Trophoblast cell (in vitro differentiated cells and primary cell): ENCODE results near the gene NEB.

Source experiments
- DNase-seq, 2 donors: peaks; one replicate each; pipeline ENCODE4 v3.0.0-alpha.2; 2016
- H2AFZ ChIP-seq: 2 replicates; pipeline ENCODE4 v1.6.1; 2013; ENCODE audit warnings: low read length, moderate library complexity, mild to moderate bottlenecking; ENCODE audit not compliant: insufficient read depth, poor library complexity
- H2AK5ac ChIP-seq: 2 replicates; pipeline ENCODE4 v1.6.1; 2013; ENCODE audit warnings: mild to moderate bottlenecking, low read length
- H2BK120ac ChIP-seq: 2 replicates; pipeline ENCODE4 v1.6.1; 2013; ENCODE audit warnings: low read length, mild to moderate bottlenecking, moderate library complexity; ENCODE audit not compliant: insufficient read depth, poor library complexity
- H2BK12ac ChIP-seq: 2 replicates; pipeline ENCODE4 v1.6.1; 2013; ENCODE audit warnings: mild to moderate bottlenecking, low read length, moderate library complexity
- H2BK5ac ChIP-seq: 2 replicates; pipeline ENCODE4 v1.6.1; 2013; ENCODE audit warnings: low read length, low read depth, moderate library complexity, mild to moderate bottlenecking; ENCODE audit not compliant: poor library complexity
- H3K14ac ChIP-seq: 2 replicates; pipeline ENCODE4 v1.6.1; 2013; ENCODE audit warnings: mild to moderate bottlenecking, low read length
- H3K18ac ChIP-seq: 2 replicates; pipeline ENCODE4 v1.6.1; 2013; ENCODE audit warnings: mild to moderate bottlenecking, low read length
- H3K23ac ChIP-seq: 2 replicates; pipeline ENCODE4 v1.6.1; 2013; ENCODE audit warnings: low read length
- H3K27ac ChIP-seq: 2 replicates; pipeline ENCODE4 v1.5.1; 2013; ENCODE audit warnings: low read depth, mild to moderate bottlenecking, inconsistent platforms, low read length, moderate library complexity
- H3K27me3 ChIP-seq: 2 replicates; pipeline ENCODE4 v1.6.1; 2013; ENCODE audit warnings: inconsistent platforms, mild to moderate bottlenecking, low read length, moderate library complexity; ENCODE audit not compliant: insufficient read depth
- H3K36me3 ChIP-seq, 2 experiments: 1 replicate in 1 of 2; 2 replicates in 1 of 2; pipeline ENCODE4 v1.6.1; 2013; ENCODE audit warnings: low read length in 2 of 2, mild to moderate bottlenecking in 2 of 2, moderate library complexity in 1 of 2; ENCODE audit not compliant: insufficient read depth in 2 of 2, control insufficient read depth in 1 of 2
- H3K4ac ChIP-seq: 2 replicates; pipeline ENCODE4 v1.6.1; 2013; ENCODE audit warnings: low read depth, mild to moderate bottlenecking, low read length, moderate library complexity
- H3K4me1 ChIP-seq, 2 experiments: 1 replicate in 1 of 2; 2 replicates in 1 of 2; pipeline ENCODE4 v1.6.1; 2013; ENCODE audit warnings: low read length in 2 of 2, mild to moderate bottlenecking in 2 of 2, moderate library complexity in 1 of 2; ENCODE audit not compliant: insufficient read depth in 2 of 2, control insufficient read depth in 1 of 2
- H3K4me2 ChIP-seq: 2 replicates; pipeline ENCODE4 v1.6.1; 2013; ENCODE audit warnings: inconsistent platforms, mild to moderate bottlenecking, low read length, moderate library complexity
- H3K4me3 ChIP-seq: 2 replicates; pipeline ENCODE4 v1.5.1; 2013; ENCODE audit warnings: mild to moderate bottlenecking, low read depth, low read length, inconsistent platforms
- H3K79me1 ChIP-seq: one replicate; pipeline ENCODE4 v1.6.1; 2013; ENCODE audit warnings: low read length
- H3K79me2 ChIP-seq: 2 replicates; pipeline ENCODE4 v1.6.1; 2013; ENCODE audit warnings: low read length, mild to moderate bottlenecking; ENCODE audit not compliant: control insufficient read depth, insufficient read depth, poor library complexity
- H3K9ac ChIP-seq: 2 replicates; pipeline ENCODE4 v1.6.1; 2013; ENCODE audit warnings: mild to moderate bottlenecking, low read length
- H3K9me3 ChIP-seq: 2 replicates; pipeline ENCODE4 v1.6.1; 2013; ENCODE audit warnings: low read depth, mild to moderate bottlenecking, control low read depth, inconsistent platforms, low read length; ENCODE audit not compliant: insufficient read depth
- H4K12ac ChIP-seq: 2 replicates; pipeline ENCODE4 v1.6.1; 2013; ENCODE audit warnings: low read depth, mild to moderate bottlenecking, low read length, moderate library complexity
- H4K8ac ChIP-seq: 2 replicates; pipeline ENCODE4 v1.6.1; 2013; ENCODE audit warnings: low read depth, mild to moderate bottlenecking, low read length, moderate library complexity
- H4K91ac ChIP-seq: one replicate; pipeline ENCODE4 v1.6.1; 2013; ENCODE audit warnings: low read depth, mild to moderate bottlenecking, low read length, moderate library complexity
- WGBS: extraction: QIAGEN DNeasy Blood & Tissue Kit; methylation state at CpG from one replicate; pipeline ENCODE4 v1.1.7; 2013; ENCODE audit warnings: missing lambda C conversion rate; ENCODE audit not compliant: insufficient read length, insufficient coverage; ENCODE audit errors: extremely low coverage; 5-methylcytosine and 5-hydroxymethylcytosine counted together

The NEB gene

DNA sequence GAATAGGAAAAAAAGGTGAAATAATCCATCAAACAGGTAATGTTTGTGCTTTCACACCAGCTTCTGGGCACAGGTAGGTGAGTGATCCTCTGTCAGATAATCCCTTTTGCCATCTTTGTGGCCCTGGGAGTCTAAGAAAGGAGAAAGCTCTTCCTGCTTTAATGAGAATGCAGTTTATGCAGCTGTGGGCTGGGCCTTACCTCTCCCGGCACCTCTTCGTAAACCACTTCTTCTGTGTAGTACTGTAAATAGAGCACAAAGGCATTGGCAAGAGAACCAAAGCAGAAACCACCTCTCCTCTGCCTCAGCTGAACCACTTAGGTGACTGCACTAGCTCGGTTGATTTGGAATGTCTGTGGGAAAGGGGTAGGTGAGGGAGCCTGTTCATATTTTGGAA is 4.9 kb downstream of the NEB start:
- H3K79me1 ChIP-seq: no peaks in the 10 kb centered on the region
- no peak overlapping the region for H3K23ac ChIP-seq
- no peak overlapping the region for H3K4me3 ChIP-seq
- no peaks in the 10 kb centered on the region for H3K79me2 ChIP-seq
- H2BK12ac ChIP-seq: no peak overlapping the region
- H3K4me1 ChIP-seq: no peaks in the 10 kb centered on the region
- no peak overlapping the region for H2BK120ac ChIP-seq
- H2AFZ ChIP-seq: no peak overlapping the region
- no peak for DNase-seq
- H4K91ac ChIP-seq: no peak overlapping the region
- H4K12ac ChIP-seq: no peak overlapping the region
- H4K8ac ChIP-seq: no peak overlapping the region
- no peak overlapping the region for H3K14ac ChIP-seq
- no peaks in the 10 kb centered on the region for H3K36me3 ChIP-seq
- H3K18ac ChIP-seq: no peak overlapping the region
- no peak overlapping the region for H3K9ac ChIP-seq
- H3K9me3 ChIP-seq: no peaks in the 10 kb centered on the region
- H3K27ac ChIP-seq: no peak overlapping the region
- no peak overlapping the region for H2BK5ac ChIP-seq
- no peak overlapping the region for H2AK5ac ChIP-seq
- no peak overlapping the region for H3K4ac ChIP-seq
- H3K4me2 ChIP-seq: no peak overlapping the region
- WGBS: no CpG with 5 or more reads among the region's 3 CpGs
- no peaks in the 10 kb centered on the region for H3K27me3 ChIP-seq

DNA sequence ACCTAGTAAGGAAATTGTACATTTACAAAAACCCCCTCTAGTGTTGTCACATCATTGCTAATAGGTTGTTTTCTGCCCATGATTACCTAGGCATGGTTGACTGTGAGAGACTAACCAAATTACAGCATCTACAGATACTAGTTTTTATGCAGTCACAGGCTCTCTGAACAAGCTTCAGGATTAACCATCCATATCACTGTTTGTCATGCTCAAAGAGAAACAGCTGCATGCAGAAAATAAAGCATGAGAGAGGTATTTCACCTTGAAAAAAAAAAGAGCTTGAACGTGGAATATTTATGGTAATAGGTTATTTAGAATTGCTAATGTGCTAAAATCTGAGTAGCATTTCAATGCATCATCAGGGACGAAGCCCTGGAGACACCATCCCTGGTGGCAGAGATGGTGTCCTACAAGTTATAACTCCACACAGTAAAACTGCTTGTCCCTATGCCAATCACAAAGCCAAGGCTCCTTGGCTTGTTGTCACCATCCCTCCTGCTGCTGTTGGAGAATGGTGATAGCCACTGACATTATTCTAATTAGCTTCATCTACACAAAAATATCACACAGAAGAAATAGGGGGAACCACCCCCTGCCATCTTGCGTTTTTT is 5.4 kb downstream of the NEB start:
- no peak overlapping the region for H2AK5ac ChIP-seq
- H3K79me2 ChIP-seq: no peaks in the 10 kb centered on the region
- no peak overlapping the region for H3K23ac ChIP-seq
- no peak overlapping the region for H3K14ac ChIP-seq
- H2BK120ac ChIP-seq: no peak overlapping the region
- no peak overlapping the region for H2BK5ac ChIP-seq
- H2BK12ac ChIP-seq: no peak overlapping the region
- H3K27ac ChIP-seq: no peak overlapping the region
- H3K4me1 ChIP-seq: no peaks in the 10 kb centered on the region
- no peak overlapping the region for H3K4me3 ChIP-seq
- H3K4ac ChIP-seq: no peak overlapping the region
- H3K79me1 ChIP-seq: no peaks in the 10 kb centered on the region
- H3K27me3 ChIP-seq: no peaks in the 10 kb centered on the region
- H3K18ac ChIP-seq: no peak overlapping the region
- no peak overlapping the region for H4K8ac ChIP-seq
- no peak overlapping the region for H4K91ac ChIP-seq
- H4K12ac ChIP-seq: no peak overlapping the region
- no peak overlapping the region for H3K9ac ChIP-seq
- no peak overlapping the region for H2AFZ ChIP-seq
- no peaks in the 10 kb centered on the region for H3K9me3 ChIP-seq
- DNase-seq: no peak
- WGBS: no CpG with 5 or more reads among the region's 3 CpGs
- no peak overlapping the region for H3K4me2 ChIP-seq
- H3K36me3 ChIP-seq: no peaks in the 10 kb centered on the region

DNA sequence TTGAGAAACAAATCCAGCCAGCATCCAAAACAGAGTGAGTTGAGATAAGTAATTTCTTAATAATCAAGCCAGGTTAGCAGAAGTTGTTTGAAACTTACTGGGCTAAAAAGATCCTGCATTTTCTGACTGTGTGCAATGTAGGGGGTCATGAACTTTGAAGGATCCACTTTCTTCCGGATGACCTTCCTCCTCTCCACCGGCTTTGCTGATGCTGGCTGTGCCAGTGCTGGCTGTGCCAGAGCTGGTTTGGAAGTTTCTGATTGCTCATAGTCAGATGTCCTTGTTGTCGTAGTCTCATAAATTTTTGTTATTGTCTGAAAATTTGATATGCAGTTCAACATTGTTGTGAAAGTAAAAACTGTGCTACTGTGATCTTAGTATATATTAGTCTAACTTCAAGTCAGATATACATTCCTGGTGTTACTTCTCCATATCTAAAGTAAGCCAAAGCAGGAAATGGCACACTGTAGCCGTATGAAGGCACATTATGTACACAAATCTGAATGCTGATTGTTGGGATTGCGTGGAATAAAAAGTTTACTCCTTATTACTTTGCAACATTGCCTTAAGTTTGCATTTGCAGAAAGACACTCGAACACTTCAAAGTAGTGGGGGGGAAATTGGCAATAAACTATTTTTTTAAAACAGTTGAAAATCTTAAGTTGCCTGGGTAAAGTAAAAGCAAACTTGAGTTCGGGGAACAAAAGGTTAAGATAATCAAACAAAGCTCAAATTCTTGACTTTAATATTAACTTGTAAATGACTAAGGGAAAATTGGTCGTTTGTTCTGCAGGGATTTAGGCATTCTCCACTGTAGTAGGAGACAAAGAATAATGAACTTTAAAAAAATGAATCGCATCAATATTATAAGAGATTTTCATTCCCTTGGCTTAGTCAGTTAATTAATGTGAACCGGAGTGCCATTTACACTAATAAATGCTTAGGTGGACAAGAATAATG is 6.4 kb downstream of the NEB start:
- Histone ChIP-seq H2BK5ac (no peak overlapping the region), H2BK120ac (no peak overlapping the region), H3K4ac (no peak overlapping the region), H2AK5ac (no peak overlapping the region), H3K4me2 (no peak overlapping the region), H2AFZ (no peak overlapping the region), H3K4me3 (no peak overlapping the region), H3K23ac (no peak overlapping the region), H3K9ac (no peak overlapping the region), H3K9me3 (no peaks in the 10 kb centered on the region), H4K91ac (no peak overlapping the region), H2BK12ac (no peak overlapping the region), H3K4me1 (no peaks in the 10 kb centered on the region), H3K14ac (no peak overlapping the region), H4K12ac (no peak overlapping the region), H3K27ac (no peak overlapping the region), H3K36me3 (no peaks in the 10 kb centered on the region), H4K8ac (no peak overlapping the region), H3K18ac (no peak overlapping the region), H3K27me3 (no peaks in the 10 kb centered on the region), H3K79me2 (no peaks in the 10 kb centered on the region), H3K79me1 (no peaks in the 10 kb centered on the region)
- WGBS: no CpG with 5 or more reads among the region's 10 CpGs
- no peak for DNase-seq

DNA sequence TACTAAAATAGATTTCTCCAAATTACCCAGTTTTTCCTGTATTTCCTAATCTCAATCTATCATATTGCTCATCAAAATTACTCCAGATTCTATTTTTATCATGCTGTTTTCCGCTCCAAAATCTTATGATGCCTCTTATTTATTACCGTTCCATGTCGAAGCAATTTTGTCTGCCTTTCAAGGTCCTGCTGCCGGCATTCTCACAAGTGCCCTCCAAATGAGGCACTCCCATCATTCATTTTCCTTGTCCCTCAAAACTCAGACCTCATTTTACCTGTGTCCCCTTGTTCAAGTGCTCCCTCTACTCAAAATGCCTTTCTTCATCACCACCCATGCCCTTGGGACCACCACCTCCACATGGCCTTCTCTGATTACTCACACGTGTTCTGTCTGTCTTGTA is 13.1 kb downstream of the NEB start:
- Histone ChIP-seq H3K27ac (no peak overlapping the region), H2BK5ac (no peak overlapping the region), H3K4ac (no peak overlapping the region), H2AK5ac (no peak overlapping the region), H3K4me2 (no peak overlapping the region), H3K27me3 (no peaks in the 10 kb centered on the region), H4K91ac (no peak overlapping the region), H3K79me1 (no peaks in the 10 kb centered on the region), H3K14ac (no peak overlapping the region), H2BK120ac (no peak overlapping the region), H3K36me3 (no peaks in the 10 kb centered on the region), H4K12ac (no peak overlapping the region), H3K18ac (no peak overlapping the region), H3K9ac (no peak overlapping the region), H3K23ac (no peak overlapping the region), H3K4me3 (no peak overlapping the region), H3K4me1 (no peaks in the 10 kb centered on the region), H3K79me2 (no peaks in the 10 kb centered on the region), H4K8ac (no peak overlapping the region), H2BK12ac (no peak overlapping the region), H3K9me3 (no peaks in the 10 kb centered on the region), H2AFZ (no peak overlapping the region)
- WGBS: no CpG with 5 or more reads among the region's 5 CpGs
- DNase-seq: no peak
